Measurements from ENCODE around the gene ACTR1B.
"Not testable (repeated sequence)": the region's sequence is repeated elsewhere in the genome, so short reads cannot be mapped to it uniquely, and the experiment has no call there.

The ACTR1B gene

GRCh38 chr2:97677480-97677879, 13.6 kb upstream of the ACTR1B start:
- TF ChIP-seq CTCF (IDR thresholded peaks at IDR 0.05; ENCODE audit: control extremely low read depth, extremely low read depth, low read depth, missing control alignments), result no peak
- no peak for DNase-seq (ENCODE audit: extremely low spot score)
- POLR2A ChIA-PET, result interaction anchor here (1.1 kb wide), 1 partner anchor 15 kb away, joined by 3 read pairs; no protein-coding TSS in a partner anchor
- CTCF ChIA-PET, result interaction anchor here (1.3 to 4.0 kb wide), 5 partner anchors 13 to 87 kb away, joined by 3 to 40 read pairs (median 17); partner anchors contain the start of gene ACTR1B

GRCh38 chr2:97676620-97677019, 12.8 kb upstream of the ACTR1B start:
- no peak for DNase-seq (ENCODE audit: extremely low spot score)
- POLR2A ChIA-PET, result interaction anchor here (1.1 kb wide), 2 partner anchors 14 to 31 kb away, joined by 3 to 4 read pairs; partner anchors contain the start of gene COX5B
- TF ChIP-seq CTCF (IDR thresholded peaks at IDR 0.05; ENCODE audit: control extremely low read depth, extremely low read depth, low read depth, missing control alignments), result no peak
- CTCF ChIA-PET, result interaction anchor here (1.2 to 4.0 kb wide), 6 partner anchors 12 to 86 kb away, joined by 3 to 40 read pairs (median 10); partner anchors contain the start of gene ACTR1B

- TF ChIP-seq CTCF (IDR thresholded peaks at IDR 0.05; ENCODE audit: control extremely low read depth, extremely low read depth, low read depth, missing control alignments), result no peak
- POLR2A ChIA-PET, result no interaction called here
- DNase-seq (ENCODE audit: extremely low spot score), result no peak
- CTCF ChIA-PET, result interaction anchor here (0.7 to 4.0 kb wide), 7 partner anchors 9 to 85 kb away, joined by 3 to 40 read pairs (median 4); partner anchors contain the start of gene ACTR1B
Observed at GRCh38 chr2:97675430-97676113, 11.7 kb upstream of the ACTR1B start.

GRCh38 chr2:97673915-97674283, 10.1 kb upstream of the ACTR1B start:
- DNase-seq (ENCODE audit: extremely low spot score), result peak; percentile 60
- ChIA-PET POLR2A (interaction anchor here (1.6 kb wide), 1 partner anchor 11 kb away, joined by 4 read pairs; no protein-coding TSS in a partner anchor), CTCF (interaction anchor here (1.2 to 3.1 kb wide), 9 partner anchors 9 to 83 kb away, joined by 3 to 19 read pairs (median 5); partner anchors contain the start of genes ACTR1B and COX5B)
- no peak for TF ChIP-seq CTCF (IDR thresholded peaks at IDR 0.05; ENCODE audit: control extremely low read depth, extremely low read depth, low read depth, missing control alignments)

- no peak for TF ChIP-seq CTCF (IDR thresholded peaks at IDR 0.05; ENCODE audit: control extremely low read depth, extremely low read depth, low read depth, missing control alignments)
- ChIA-PET CTCF (interaction anchor here (1.0 to 3.1 kb wide), 11 partner anchors 9 to 82 kb away, joined by 3 to 19 read pairs (median 5); partner anchors contain the start of genes ACTR1B and COX5B), POLR2A (interaction anchor here (1.6 kb wide), 1 partner anchor 11 kb away, joined by 4 read pairs; no protein-coding TSS in a partner anchor)
- DNase-seq (ENCODE audit: extremely low spot score), result no peak
Observed at GRCh38 chr2:97673182-97673914, 9.5 kb upstream of the ACTR1B start.

GRCh38 chr2:97672606-97673140, 8.8 kb upstream of the ACTR1B start:
- ChIA-PET CTCF (interaction anchor here (1.0 to 3.1 kb wide), 11 partner anchors 8 to 82 kb away, joined by 3 to 19 read pairs (median 5); partner anchors contain the start of genes ACTR1B and COX5B), POLR2A (interaction anchor here (1.6 kb wide), 1 partner anchor 10 kb away, joined by 4 read pairs; no protein-coding TSS in a partner anchor)
- DNase-seq (ENCODE audit: extremely low spot score), result not testable (repeated sequence)

Data from GM10248 (cell line).